Measurements from ENCODE around the gene CAVIN4.

DNA sequence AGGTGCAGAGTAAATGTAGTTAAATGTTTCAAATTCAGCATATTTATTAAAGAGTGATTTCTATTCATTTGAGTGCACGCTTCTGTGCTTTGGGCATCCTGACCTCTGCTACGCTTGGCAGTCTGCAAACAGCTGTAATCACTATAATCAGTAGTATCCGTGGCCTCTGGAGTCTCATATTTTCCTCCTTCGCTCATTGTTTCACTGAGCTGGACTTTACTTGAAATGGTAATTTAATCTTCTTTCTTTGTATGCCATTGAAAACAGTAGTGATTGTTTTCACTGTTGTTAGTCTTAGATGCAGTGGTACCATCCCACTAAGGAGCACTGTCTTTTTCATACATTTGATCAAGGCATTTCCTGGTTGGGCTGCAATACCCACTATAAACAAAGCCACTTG lies 43.5 kb upstream of the CAVIN4 start:
- TF ChIP-seq, protein P1, sequence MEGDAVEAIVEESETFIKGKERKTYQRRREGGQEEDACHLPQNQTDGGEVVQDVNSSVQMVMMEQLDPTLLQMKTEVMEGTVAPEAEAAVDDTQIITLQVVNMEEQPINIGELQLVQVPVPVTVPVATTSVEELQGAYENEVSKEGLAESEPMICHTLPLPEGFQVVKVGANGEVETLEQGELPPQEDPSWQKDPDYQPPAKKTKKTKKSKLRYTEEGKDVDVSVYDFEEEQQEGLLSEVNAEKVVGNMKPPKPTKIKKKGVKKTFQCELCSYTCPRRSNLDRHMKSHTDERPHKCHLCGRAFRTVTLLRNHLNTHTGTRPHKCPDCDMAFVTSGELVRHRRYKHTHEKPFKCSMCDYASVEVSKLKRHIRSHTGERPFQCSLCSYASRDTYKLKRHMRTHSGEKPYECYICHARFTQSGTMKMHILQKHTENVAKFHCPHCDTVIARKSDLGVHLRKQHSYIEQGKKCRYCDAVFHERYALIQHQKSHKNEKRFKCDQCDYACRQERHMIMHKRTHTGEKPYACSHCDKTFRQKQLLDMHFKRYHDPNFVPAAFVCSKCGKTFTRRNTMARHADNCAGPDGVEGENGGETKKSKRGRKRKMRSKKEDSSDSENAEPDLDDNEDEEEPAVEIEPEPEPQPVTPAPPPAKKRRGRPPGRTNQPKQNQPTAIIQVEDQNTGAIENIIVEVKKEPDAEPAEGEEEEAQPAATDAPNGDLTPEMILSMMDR (IDR thresholded peaks at IDR 0.05) = no peak
- no peak for TF ChIP-seq POLR2A (IDR thresholded peaks at IDR 0.05)

Measured in thyroid gland (tissue), 4 donors.